Measurements from ENCODE around the gene BST1.

DNA sequence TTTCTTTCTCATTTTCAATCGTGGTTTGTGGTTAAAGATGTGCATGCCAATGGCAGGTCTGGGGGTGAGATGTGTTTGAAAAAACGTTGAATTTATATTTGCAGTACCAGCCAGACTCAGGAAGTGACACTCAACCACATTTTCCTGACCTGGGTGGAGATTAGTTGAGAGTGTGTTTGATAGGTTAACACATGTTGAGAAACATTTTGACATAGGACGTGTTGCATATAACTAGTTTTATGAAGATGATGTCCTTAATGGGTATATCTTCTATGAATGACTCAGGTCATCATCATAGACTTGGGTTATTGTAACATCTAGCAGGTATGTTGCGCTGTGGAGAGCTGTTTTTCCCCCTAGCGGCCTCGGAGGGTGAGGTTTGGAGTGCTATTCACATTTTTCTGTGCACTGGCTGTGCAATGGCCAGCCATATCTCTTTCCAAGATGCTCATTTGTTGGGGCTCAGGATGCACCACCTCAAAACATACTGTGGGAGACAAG, 53.5 kb downstream of the BST1 start:
- TF ChIP-seq EZH2phosphoT487 (IDR thresholded peaks at IDR 0.05; ENCODE audit: unreplicated experiment) (no peak), POLR2AphosphoS5 (IDR thresholded peaks at IDR 0.05; ENCODE audit: low read depth) (no peak), CREB1 (CRISPR knock-in tag; IDR thresholded peaks at IDR 0.05; ENCODE audit: low read depth) (no peak), EZH2 (IDR thresholded peaks at IDR 0.05; ENCODE audit: low read depth, unreplicated experiment) (no peak), ZNF114 (CRISPR knock-in tag; IDR thresholded peaks at IDR 0.05) (no peak)
- TF ChIP-seq, protein P1, sequence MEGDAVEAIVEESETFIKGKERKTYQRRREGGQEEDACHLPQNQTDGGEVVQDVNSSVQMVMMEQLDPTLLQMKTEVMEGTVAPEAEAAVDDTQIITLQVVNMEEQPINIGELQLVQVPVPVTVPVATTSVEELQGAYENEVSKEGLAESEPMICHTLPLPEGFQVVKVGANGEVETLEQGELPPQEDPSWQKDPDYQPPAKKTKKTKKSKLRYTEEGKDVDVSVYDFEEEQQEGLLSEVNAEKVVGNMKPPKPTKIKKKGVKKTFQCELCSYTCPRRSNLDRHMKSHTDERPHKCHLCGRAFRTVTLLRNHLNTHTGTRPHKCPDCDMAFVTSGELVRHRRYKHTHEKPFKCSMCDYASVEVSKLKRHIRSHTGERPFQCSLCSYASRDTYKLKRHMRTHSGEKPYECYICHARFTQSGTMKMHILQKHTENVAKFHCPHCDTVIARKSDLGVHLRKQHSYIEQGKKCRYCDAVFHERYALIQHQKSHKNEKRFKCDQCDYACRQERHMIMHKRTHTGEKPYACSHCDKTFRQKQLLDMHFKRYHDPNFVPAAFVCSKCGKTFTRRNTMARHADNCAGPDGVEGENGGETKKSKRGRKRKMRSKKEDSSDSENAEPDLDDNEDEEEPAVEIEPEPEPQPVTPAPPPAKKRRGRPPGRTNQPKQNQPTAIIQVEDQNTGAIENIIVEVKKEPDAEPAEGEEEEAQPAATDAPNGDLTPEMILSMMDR (conservative IDR thresholded peaks at IDR 0.05; ENCODE audit: low read depth in 2 of 2) = peak; percentile 27 to 28

Data from GM23338 (cell line).